Stomach (tissue), 9 donors: ENCODE data around the gene STAC3. TPM values are rescaled to one million over a fixed set of nuclear protein-coding genes. Genes with fewer than 3 reads are reported as not detected.
A peak's percentile ranks its signal among the peaks of the same experiment; 100 is the strongest.

Source experiments
- DNase-seq, 2 donors: peaks; one replicate each; pipeline versions ENCODE4 v3.0.0 to v3.0.0-alpha.2; 2013 to 2019
- H3K27ac ChIP-seq, 5 donors: fragments of 200-600 bp in 4 of 5; sonication (generic) in 4 of 5; one replicate each; pipeline ENCODE4 v1.5.1; 2013 to 2019; ENCODE audit warnings: mild to moderate bottlenecking in 1 of 5, moderate library complexity in 1 of 5
- H3K27me3 ChIP-seq, 3 donors: fragments of 200-600 bp; sonication (generic); one replicate each; pipeline ENCODE4 v1.5.1; 2017 to 2019; ENCODE audit warnings: mixed run types in 1 of 3
- H3K36me3 ChIP-seq, 4 donors: fragments of 200-600 bp; sonication (generic); 1 replicate in 3 of 4; 2 replicates in 1 of 4; pipeline ENCODE4 v1.5.1; 2016 to 2019
- H3K4me1 ChIP-seq, 4 donors: fragments of 200-600 bp; sonication (generic); one replicate each; pipeline ENCODE4 v1.5.1; 2016 to 2019
- H3K4me3 ChIP-seq, 4 donors: fragments of 200-600 bp; sonication (generic) in 3 of 4; one replicate each; pipeline ENCODE4 v1.5.1; 2016 to 2019; ENCODE audit warnings: mild to moderate bottlenecking in 1 of 4
- H3K9me3 ChIP-seq, 4 donors: fragments of 200-600 bp; sonication (generic); one replicate each; pipeline ENCODE4 v1.5.1; 2016 to 2019
- EP300 ChIP-seq: sonication (generic); formaldehyde crosslinking; IDR thresholded peaks from one replicate; pipeline ENCODE4 v1.6.1; 2017; ENCODE audit warnings: antibody characterized with exemption
- POLR2A ChIP-seq, 4 donors: fragments of 450-650 bp; IDR thresholded peaks; one replicate each; pipeline ENCODE4 v1.6.1; 2016; ENCODE audit warnings: antibody characterized with exemption in 4 of 4, control low read depth in 2 of 4, mild to moderate bottlenecking in 1 of 4, moderate library complexity in 1 of 4
- POLR2AphosphoS5 ChIP-seq, 3 donors: sonication (generic); formaldehyde crosslinking; IDR thresholded peaks; one replicate each; pipeline ENCODE4 v1.6.1; 2016; ENCODE audit warnings: antibody characterized with exemption in 3 of 3
- WGBS, 5 donors: extraction: QIAGEN DNeasy Blood & Tissue Kit in 3 of 5; methylation state at CpG; one replicate each; pipeline versions ENCODE4 v1.1.5 to v1.1.7; 2013 to 2018; 5-methylcytosine and 5-hydroxymethylcytosine counted together
- intact Hi-C: fragments of 100-400 bp; cut with DNase I; formaldehyde crosslinking; loops from one replicate; pipeline ENCODE4 v1.15.1; 2023; ENCODE audit warnings: low total_unique reads
- polyA plus RNA-seq, 3 donors: library from polyadenylated mRNA; stranded (reverse); fragments of 200-250 nt; gene quantifications; one replicate each; pipeline ENCODE4 v1.2.3, GENCODE V29; 2013
- total RNA-seq, 5 donors: library from RNA; depleted of rRNA; stranded (reverse); fragments of >200 nt; gene quantifications; one replicate each; pipeline versions ENCODE4 v1.1.0 to v1.2.3, GENCODE V29; 2014 to 2016
- TF ChIP-seq, protein P1 (sequence below), 7 experiments: fragments of 450-650 bp in 4 of 7; fragments of 200-600 bp in 3 of 7; sonication (generic) in 3 of 7; IDR thresholded peaks; one replicate each; pipeline ENCODE4 v1.5.1; 2016 to 2019; ENCODE audit warnings: antibody characterized with exemption in 7 of 7, control low read depth in 2 of 7, mild to moderate bottlenecking in 1 of 7
- donor health status: healthy with polysubstance abuse.
- donor health status: Bipolar disorder and iron deficiency.
- donor health status: healthy.

STAC3 gene
- total and polyA plus RNA-seq, 8 donors = 0.55 to 5.1 (median 2.3) TPM; not detected in 1

DNA sequence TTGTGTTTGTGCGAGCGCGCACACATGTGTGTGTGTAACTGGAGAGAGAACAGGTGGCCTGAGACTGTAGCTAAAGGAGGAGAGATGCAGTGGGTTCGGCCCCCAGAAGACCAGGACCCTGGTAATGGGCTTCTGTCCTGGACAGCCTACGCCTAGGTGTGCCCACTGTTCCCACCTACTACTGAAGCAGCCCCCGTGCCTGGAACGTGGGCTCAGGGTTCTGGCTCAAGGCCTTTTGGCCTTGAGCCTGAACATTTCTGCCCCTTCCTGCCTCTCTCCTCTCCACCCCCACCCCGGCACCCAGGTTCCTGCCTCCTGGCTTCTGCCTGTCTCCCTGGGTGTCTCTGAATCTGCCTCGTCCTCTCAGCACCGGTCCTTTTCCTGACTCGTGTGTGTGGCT is 35.9 kb downstream of the STAC3 start:
- DNase-seq = no peak
- H3K36me3 ChIP-seq = peaks cover 8 to 29% (median 28%) of the 10 kb centered on the region in 4 donors
- no peak for TF ChIP-seq POLR2AphosphoS5 (IDR thresholded peaks at IDR 0.05)
- TF ChIP-seq POLR2A (IDR thresholded peaks at IDR 0.05) = no peak
- no peak for TF ChIP-seq EP300
- TF ChIP-seq, protein P1, sequence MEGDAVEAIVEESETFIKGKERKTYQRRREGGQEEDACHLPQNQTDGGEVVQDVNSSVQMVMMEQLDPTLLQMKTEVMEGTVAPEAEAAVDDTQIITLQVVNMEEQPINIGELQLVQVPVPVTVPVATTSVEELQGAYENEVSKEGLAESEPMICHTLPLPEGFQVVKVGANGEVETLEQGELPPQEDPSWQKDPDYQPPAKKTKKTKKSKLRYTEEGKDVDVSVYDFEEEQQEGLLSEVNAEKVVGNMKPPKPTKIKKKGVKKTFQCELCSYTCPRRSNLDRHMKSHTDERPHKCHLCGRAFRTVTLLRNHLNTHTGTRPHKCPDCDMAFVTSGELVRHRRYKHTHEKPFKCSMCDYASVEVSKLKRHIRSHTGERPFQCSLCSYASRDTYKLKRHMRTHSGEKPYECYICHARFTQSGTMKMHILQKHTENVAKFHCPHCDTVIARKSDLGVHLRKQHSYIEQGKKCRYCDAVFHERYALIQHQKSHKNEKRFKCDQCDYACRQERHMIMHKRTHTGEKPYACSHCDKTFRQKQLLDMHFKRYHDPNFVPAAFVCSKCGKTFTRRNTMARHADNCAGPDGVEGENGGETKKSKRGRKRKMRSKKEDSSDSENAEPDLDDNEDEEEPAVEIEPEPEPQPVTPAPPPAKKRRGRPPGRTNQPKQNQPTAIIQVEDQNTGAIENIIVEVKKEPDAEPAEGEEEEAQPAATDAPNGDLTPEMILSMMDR (IDR thresholded peaks at IDR 0.05) = no peak
- WGBS, 5 donors = 20 to 32% (median 30%) methylated on average over 10 to 11 of the region's 11 CpGs
- peaks cover 29 to 67% (median 57%) of the 10 kb centered on the region in 3 donors for H3K27me3 ChIP-seq
- no peak overlapping the region for H3K4me3 ChIP-seq
- no peaks in the 10 kb centered on the region for H3K9me3 ChIP-seq
- H3K27ac ChIP-seq = no peak overlapping the region
- intact Hi-C loops = no loop called here
- peaks cover 19 to 49% (median 41%) of the 10 kb centered on the region in 4 donors for H3K4me1 ChIP-seq

DNA sequence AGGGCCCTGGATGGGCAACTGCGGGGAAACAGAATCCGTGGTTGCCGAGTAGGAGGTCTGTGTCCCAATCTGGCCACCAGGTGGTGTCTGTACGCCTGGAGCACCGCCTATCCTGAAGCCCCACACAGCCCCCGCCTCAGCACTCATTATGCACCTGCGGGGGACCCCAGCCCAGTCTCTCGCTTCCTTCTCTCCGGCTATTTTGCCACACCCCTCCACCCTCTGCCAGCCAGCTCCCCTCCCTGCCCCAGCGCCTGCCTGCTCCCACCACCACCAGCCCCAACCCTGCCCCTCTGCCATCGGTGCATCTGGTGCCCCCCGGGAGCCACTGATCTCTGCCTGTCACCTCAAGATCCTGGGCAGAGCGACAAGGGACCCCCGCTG is 36.6 kb downstream of the STAC3 start:
- peaks cover 26 to 60% (median 50%) of the 10 kb centered on the region in 3 donors for H3K27me3 ChIP-seq
- no peaks in the 10 kb centered on the region for H3K9me3 ChIP-seq
- H3K36me3 ChIP-seq = peaks cover 10 to 35% (median 35%) of the 10 kb centered on the region in 4 donors
- H3K4me3 ChIP-seq = no peak overlapping the region
- TF ChIP-seq, protein P1 (IDR thresholded peaks at IDR 0.05) = peak in 5 of 7 experiments; percentile 61 to 84 (median 66)
- TF ChIP-seq POLR2A (IDR thresholded peaks at IDR 0.05) (no peak), EP300 (no peak), POLR2AphosphoS5 (IDR thresholded peaks at IDR 0.05) (no peak)
- no peak overlapping the region for H3K27ac ChIP-seq
- intact Hi-C loops = loop anchor here (5.0 kb wide), 1 partner anchor 33 kb away; no protein-coding TSS in a partner anchor
- DNase-seq = peak; percentile 69 to 88
- peaks cover 19 to 47% (median 40%) of the 10 kb centered on the region in 4 donors for H3K4me1 ChIP-seq
- WGBS, 5 donors = 1 to 4% (median 2%) methylated on average over 13 to 14 of the region's 14 CpGs

DNA sequence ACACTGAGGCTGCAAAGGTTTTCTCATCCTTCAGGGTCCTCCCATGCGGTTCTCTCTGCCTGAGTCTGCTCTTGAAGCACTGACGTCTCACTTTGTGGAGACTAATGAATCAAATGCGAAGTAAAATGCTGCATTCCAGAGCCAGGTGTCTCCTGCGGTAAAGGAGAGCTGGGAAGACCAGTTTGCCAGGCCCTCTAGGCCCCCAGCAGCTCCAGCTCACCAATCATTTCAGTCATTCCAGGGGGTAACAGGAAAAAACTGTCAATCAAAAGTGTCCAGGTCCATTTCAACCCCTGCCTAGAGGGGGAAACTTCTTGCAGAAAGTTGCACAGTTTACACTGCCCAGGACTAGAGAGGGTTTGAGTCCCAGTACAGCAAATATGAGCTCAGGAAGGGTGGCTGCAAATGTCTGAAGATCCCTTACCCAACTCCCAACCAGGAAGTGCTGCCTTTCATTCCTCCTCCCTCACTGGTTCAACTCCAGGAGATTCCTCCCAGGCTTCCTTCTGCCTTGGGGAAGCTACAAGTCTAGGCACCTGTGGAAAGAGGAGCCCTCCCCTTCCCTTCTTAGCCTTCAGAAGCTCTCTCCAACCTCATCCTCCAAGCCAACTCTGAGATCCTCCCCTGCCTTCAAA is 37.1 kb downstream of the STAC3 start:
- no peaks in the 10 kb centered on the region for H3K9me3 ChIP-seq
- H3K4me3 ChIP-seq = no peak overlapping the region
- peaks cover 22 to 55% (median 45%) of the 10 kb centered on the region in 3 donors for H3K27me3 ChIP-seq
- TF ChIP-seq POLR2A (IDR thresholded peaks at IDR 0.05) (no peak), EP300 (no peak), POLR2AphosphoS5 (IDR thresholded peaks at IDR 0.05) (no peak)
- TF ChIP-seq, protein P1 (IDR thresholded peaks at IDR 0.05) = no peak
- intact Hi-C loops = loop anchor here (5.0 kb wide), 1 partner anchor 33 kb away; no protein-coding TSS in a partner anchor
- H3K27ac ChIP-seq = no peak overlapping the region
- H3K36me3 ChIP-seq = peaks cover 10 to 40% (median 40%) of the 10 kb centered on the region in 4 donors
- WGBS, 5 donors = 54 to 66% (median 60%) methylated on average over 4 of the region's 4 CpGs
- DNase-seq = no peak
- peaks cover 19 to 47% (median 40%) of the 10 kb centered on the region in 4 donors for H3K4me1 ChIP-seq

DNA sequence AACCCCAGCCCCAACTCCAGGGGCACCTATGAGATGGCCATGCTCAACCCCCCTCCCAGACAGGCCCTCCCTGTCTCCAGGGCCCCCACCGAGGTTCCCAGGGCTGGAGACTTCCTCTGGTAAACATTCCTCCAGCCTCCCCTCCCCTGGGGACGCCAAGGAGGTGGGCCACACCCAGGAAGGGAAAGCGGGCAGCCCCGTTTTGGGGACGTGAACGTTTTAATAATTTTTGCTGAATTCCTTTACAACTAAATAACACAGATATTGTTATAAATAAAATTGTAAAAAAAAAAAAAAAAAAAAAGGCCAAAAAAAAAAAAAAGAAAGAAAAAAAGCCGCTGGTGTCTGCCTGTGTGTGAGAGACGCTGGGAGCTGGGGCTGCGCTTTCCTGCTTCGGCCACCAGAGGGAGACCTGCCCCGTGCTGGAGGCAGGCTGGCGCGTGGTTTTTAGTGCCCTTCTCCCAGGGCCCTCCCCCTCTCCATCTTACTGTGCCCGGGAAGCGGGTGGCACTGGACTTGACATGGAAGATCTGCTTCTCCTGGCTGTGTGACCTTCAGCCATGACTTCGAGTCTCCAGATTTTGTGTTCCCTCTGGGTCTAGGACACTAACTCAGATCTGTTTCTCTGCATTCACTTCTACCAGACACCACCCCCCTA is 37.8 kb downstream of the STAC3 start:
- no peak overlapping the region for H3K27ac ChIP-seq
- H3K4me1 ChIP-seq = peaks cover 19 to 47% (median 40%) of the 10 kb centered on the region in 4 donors
- WGBS, 5 donors = 3 to 9% (median 7%) methylated on average over 16 of the region's 16 CpGs
- H3K36me3 ChIP-seq = peaks cover 13 to 47% (median 47%) of the 10 kb centered on the region in 4 donors
- no peak overlapping the region for H3K4me3 ChIP-seq
- TF ChIP-seq POLR2A (IDR thresholded peaks at IDR 0.05) = no peak
- TF ChIP-seq EP300 = no peak
- TF ChIP-seq POLR2AphosphoS5 (IDR thresholded peaks at IDR 0.05) = peak in 1 of 3 donors; percentile 62
- TF ChIP-seq, protein P1 (IDR thresholded peaks at IDR 0.05) = peak in 6 of 7 experiments; percentile 69 to 99 (median 94)
- no peaks in the 10 kb centered on the region for H3K9me3 ChIP-seq
- peak; percentile 87 to 95 for DNase-seq
- intact Hi-C loops = loop anchor here (5.0 kb wide), 1 partner anchor 34 kb away; no protein-coding TSS in a partner anchor
- H3K27me3 ChIP-seq = peaks cover 18 to 48% (median 40%) of the 10 kb centered on the region in 3 donors
